HEK293 (cell line): ENCODE data around the gene COP1.
A peak's percentile ranks its signal among the peaks of the same experiment; 100 is the strongest.

ENCODE experiments used
- ATF2 ChIP-seq: fragments of 450-650 bp; formaldehyde crosslinking; IDR thresholded peaks from 2 replicates; pipeline ENCODE4 v1.5.1; 2016; ENCODE audit warnings: missing biosample characterization, missing genetic modification characterization, low read depth
- EGR2 ChIP-seq: fragments of 450-650 bp; formaldehyde crosslinking; IDR thresholded peaks from 2 replicates; pipeline ENCODE4 v1.5.1; 2016; ENCODE audit warnings: low read depth, missing biosample characterization, missing genetic modification characterization
- GLI2 ChIP-seq: fragments of 450-650 bp; formaldehyde crosslinking; IDR thresholded peaks from 2 replicates; pipeline ENCODE4; 2017; ENCODE audit warnings: missing biosample characterization, missing genetic modification characterization, low read depth, borderline replicate concordance
- HOXD13 ChIP-seq: sonication (generic); formaldehyde crosslinking; IDR thresholded peaks from 2 replicates; pipeline ENCODE4 v1.8.0; 2022; ENCODE audit warnings: missing genetic modification reagents, borderline replicate concordance
- KLF7 ChIP-seq: fragments of 450-650 bp; formaldehyde crosslinking; IDR thresholded peaks from 2 replicates; pipeline ENCODE4 v1.5.1; 2016; ENCODE audit warnings: missing biosample characterization, missing genetic modification characterization, borderline replicate concordance
- SP3 ChIP-seq: fragments of 450-650 bp; formaldehyde crosslinking; IDR thresholded peaks from 2 replicates; pipeline ENCODE4 v1.5.1; 2016; ENCODE audit warnings: missing biosample characterization, missing genetic modification characterization
- ZBTB17 ChIP-seq: fragments of 450-650 bp; formaldehyde crosslinking; IDR thresholded peaks from 2 replicates; pipeline ENCODE4 v1.5.1; 2016; ENCODE audit warnings: missing biosample characterization, missing genetic modification characterization
- ZBTB21 ChIP-seq: fragments of 450-650 bp; formaldehyde crosslinking; IDR thresholded peaks from 2 replicates; pipeline ENCODE4 v1.5.1; 2017; ENCODE audit warnings: missing biosample characterization, missing genetic modification characterization
- ZBTB8A ChIP-seq: fragments of 450-650 bp; formaldehyde crosslinking; IDR thresholded peaks from 2 replicates; pipeline ENCODE4 v1.5.1; 2016; ENCODE audit warnings: missing biosample characterization, missing genetic modification characterization
- ZNF155 ChIP-seq: fragments of 450-650 bp; formaldehyde crosslinking; IDR thresholded peaks from 2 replicates; pipeline ENCODE4 v1.5.1; 2016; ENCODE audit warnings: missing biosample characterization, missing genetic modification characterization
- ZNF221 ChIP-seq: fragments of 450-650 bp; formaldehyde crosslinking; IDR thresholded peaks from 2 replicates; pipeline ENCODE4 v1.5.1; 2017; ENCODE audit warnings: missing biosample characterization, missing genetic modification characterization, borderline replicate concordance
- ZNF223 ChIP-seq: fragments of 450-650 bp; formaldehyde crosslinking; IDR thresholded peaks from 2 replicates; pipeline ENCODE4 v1.5.1; 2016; ENCODE audit warnings: missing biosample characterization, missing genetic modification characterization
- ZNF324 ChIP-seq: fragments of 450-650 bp; formaldehyde crosslinking; IDR thresholded peaks from 2 replicates; pipeline ENCODE4 v1.5.1; 2016; ENCODE audit warnings: missing biosample characterization, missing genetic modification characterization
- ZNF341 ChIP-seq: fragments of 450-650 bp; formaldehyde crosslinking; IDR thresholded peaks from 2 replicates; pipeline ENCODE4; 2016; ENCODE audit warnings: low read depth, missing biosample characterization, missing genetic modification characterization
- ZNF354C ChIP-seq: fragments of 450-650 bp; formaldehyde crosslinking; IDR thresholded peaks from 2 replicates; pipeline ENCODE4 v1.5.1; 2016; ENCODE audit warnings: missing biosample characterization, missing genetic modification characterization, low read depth, borderline replicate concordance
- ZNF362 ChIP-seq: fragments of 450-650 bp; formaldehyde crosslinking; IDR thresholded peaks from 2 replicates; pipeline ENCODE4 v1.5.1; 2016; ENCODE audit warnings: missing biosample characterization, missing genetic modification characterization
- ZNF426 ChIP-seq: fragments of 450-650 bp; formaldehyde crosslinking; IDR thresholded peaks from 2 replicates; pipeline ENCODE4 v1.5.1; 2017; ENCODE audit warnings: missing biosample characterization, missing genetic modification characterization, mild to moderate bottlenecking, inconsistent platforms, moderate library complexity
- ZNF473 ChIP-seq: fragments of 450-650 bp; formaldehyde crosslinking; IDR thresholded peaks from 2 replicates; pipeline ENCODE4 v1.5.1; 2017; ENCODE audit warnings: missing biosample characterization, missing genetic modification characterization
- ZNF514 ChIP-seq: fragments of 450-650 bp; formaldehyde crosslinking; IDR thresholded peaks from 2 replicates; pipeline ENCODE4 v1.5.1; 2016; ENCODE audit warnings: missing biosample characterization, missing genetic modification characterization
- ZNF549 ChIP-seq: fragments of 450-650 bp; IDR thresholded peaks from 2 replicates; pipeline ENCODE4 v1.5.1; 2018; ENCODE audit warnings: missing biosample characterization, missing genetic modification characterization, mild to moderate bottlenecking, inconsistent platforms, moderate library complexity
- ZNF560 ChIP-seq: fragments of 450-650 bp; formaldehyde crosslinking; IDR thresholded peaks from 2 replicates; pipeline ENCODE4 v1.5.1; 2017; ENCODE audit warnings: missing biosample characterization, missing genetic modification characterization, borderline replicate concordance
- ZNF561 ChIP-seq: fragments of 450-650 bp; IDR thresholded peaks from 2 replicates; pipeline ENCODE4 v1.5.1; 2018; ENCODE audit warnings: missing biosample characterization, missing genetic modification characterization, borderline replicate concordance
- ZNF580 ChIP-seq: fragments of 450-650 bp; formaldehyde crosslinking; IDR thresholded peaks from 2 replicates; pipeline ENCODE4 v1.5.1; 2016; ENCODE audit warnings: missing biosample characterization, missing genetic modification characterization
- ZNF692 ChIP-seq: fragments of 450-650 bp; formaldehyde crosslinking; IDR thresholded peaks from 2 replicates; pipeline ENCODE4 v1.5.1; 2016; ENCODE audit warnings: missing biosample characterization, missing genetic modification characterization
- ZNF768 ChIP-seq: fragments of 450-650 bp; formaldehyde crosslinking; IDR thresholded peaks from 2 replicates; pipeline ENCODE4 v1.5.1; 2018; ENCODE audit warnings: missing biosample characterization, mild to moderate bottlenecking, missing genetic modification characterization
- ZSCAN16 ChIP-seq: fragments of 450-650 bp; formaldehyde crosslinking; IDR thresholded peaks from 2 replicates; pipeline ENCODE4 v1.5.1; 2016; ENCODE audit warnings: missing biosample characterization, missing genetic modification characterization
- TF ChIP-seq, protein P1 (sequence below): fragments of 450-650 bp; formaldehyde crosslinking; IDR thresholded peaks from 2 replicates; pipeline ENCODE4 v1.5.1; 2016; ENCODE audit warnings: missing biosample characterization, missing genetic modification characterization, borderline replicate concordance
- TF ChIP-seq, protein P2 (sequence below): fragments of 450-650 bp; formaldehyde crosslinking; IDR thresholded peaks from 2 replicates; pipeline ENCODE4 v1.5.0; 2017; ENCODE audit warnings: missing biosample characterization, missing genetic modification characterization, borderline replicate concordance

The COP1 gene

GRCh38 chr1:176206961-176207902, at the start of gene COP1 (continued):
- TF ChIP-seq ZNF473 (tag by site-specific recombination) (no peak), ZNF324 (tag by site-specific recombination) (no peak), ZNF768 (tag by site-specific recombination) (no peak), ZNF560 (tag by site-specific recombination) (no peak), ZNF341 (tag by site-specific recombination) (no peak; the same call in 1 of the 2 replicates), ZNF549 (tag by site-specific recombination) (no peak), HOXD13 (CRISPR knock-in tag) (no peak), ZNF514 (tag by site-specific recombination) (no peak), ZNF155 (tag by site-specific recombination) (no peak), KLF7 (tag by site-specific recombination) (no peak), ZBTB21 (tag by site-specific recombination) (no peak), GLI2 (tag by site-specific recombination) (no peak), ZBTB17 (tag by site-specific recombination) (peak; percentile 53), ZNF362 (tag by site-specific recombination) (peak; percentile 91), ZBTB8A (tag by site-specific recombination) (no peak), SP3 (peak; percentile 59; the same call in 1 of the 2 replicates), ZNF561 (tag by site-specific recombination) (no peak; the same call in none of the 2 replicates), EGR2 (tag by site-specific recombination) (no peak), ZSCAN16 (tag by site-specific recombination) (no peak), ZNF692 (tag by site-specific recombination) (peak; percentile 83), ATF2 (tag by site-specific recombination) (no peak), ZNF354C (tag by site-specific recombination) (no peak), ZNF580 (no peak), ZNF426 (tag by site-specific recombination) (no peak), ZNF223 (tag by site-specific recombination) (no peak), ZNF221 (tag by site-specific recombination) (no peak)
- TF ChIP-seq, protein P1, sequence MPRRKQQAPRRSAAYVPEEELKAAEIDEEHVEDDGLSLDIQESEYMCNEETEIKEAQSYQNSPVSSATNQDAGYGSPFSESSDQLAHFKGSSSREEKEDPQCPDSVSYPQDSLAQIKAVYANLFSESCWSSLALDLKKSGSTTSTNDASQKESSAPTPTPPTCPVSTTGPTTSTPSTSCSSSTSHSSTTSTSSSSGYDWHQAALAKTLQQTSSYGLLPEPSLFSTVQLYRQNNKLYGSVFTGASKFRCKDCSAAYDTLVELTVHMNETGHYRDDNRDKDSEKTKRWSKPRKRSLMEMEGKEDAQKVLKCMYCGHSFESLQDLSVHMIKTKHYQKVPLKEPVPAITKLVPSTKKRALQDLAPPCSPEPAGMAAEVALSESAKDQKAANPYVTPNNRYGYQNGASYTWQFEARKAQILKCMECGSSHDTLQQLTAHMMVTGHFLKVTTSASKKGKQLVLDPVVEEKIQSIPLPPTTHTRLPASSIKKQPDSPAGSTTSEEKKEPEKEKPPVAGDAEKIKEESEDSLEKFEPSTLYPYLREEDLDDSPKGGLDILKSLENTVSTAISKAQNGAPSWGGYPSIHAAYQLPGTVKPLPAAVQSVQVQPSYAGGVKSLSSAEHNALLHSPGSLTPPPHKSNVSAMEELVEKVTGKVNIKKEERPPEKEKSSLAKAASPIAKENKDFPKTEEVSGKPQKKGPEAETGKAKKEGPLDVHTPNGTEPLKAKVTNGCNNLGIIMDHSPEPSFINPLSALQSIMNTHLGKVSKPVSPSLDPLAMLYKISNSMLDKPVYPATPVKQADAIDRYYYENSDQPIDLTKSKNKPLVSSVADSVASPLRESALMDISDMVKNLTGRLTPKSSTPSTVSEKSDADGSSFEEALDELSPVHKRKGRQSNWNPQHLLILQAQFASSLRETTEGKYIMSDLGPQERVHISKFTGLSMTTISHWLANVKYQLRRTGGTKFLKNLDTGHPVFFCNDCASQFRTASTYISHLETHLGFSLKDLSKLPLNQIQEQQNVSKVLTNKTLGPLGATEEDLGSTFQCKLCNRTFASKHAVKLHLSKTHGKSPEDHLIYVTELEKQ (tag by site-specific recombination), result no peak
- TF ChIP-seq, protein P2, sequence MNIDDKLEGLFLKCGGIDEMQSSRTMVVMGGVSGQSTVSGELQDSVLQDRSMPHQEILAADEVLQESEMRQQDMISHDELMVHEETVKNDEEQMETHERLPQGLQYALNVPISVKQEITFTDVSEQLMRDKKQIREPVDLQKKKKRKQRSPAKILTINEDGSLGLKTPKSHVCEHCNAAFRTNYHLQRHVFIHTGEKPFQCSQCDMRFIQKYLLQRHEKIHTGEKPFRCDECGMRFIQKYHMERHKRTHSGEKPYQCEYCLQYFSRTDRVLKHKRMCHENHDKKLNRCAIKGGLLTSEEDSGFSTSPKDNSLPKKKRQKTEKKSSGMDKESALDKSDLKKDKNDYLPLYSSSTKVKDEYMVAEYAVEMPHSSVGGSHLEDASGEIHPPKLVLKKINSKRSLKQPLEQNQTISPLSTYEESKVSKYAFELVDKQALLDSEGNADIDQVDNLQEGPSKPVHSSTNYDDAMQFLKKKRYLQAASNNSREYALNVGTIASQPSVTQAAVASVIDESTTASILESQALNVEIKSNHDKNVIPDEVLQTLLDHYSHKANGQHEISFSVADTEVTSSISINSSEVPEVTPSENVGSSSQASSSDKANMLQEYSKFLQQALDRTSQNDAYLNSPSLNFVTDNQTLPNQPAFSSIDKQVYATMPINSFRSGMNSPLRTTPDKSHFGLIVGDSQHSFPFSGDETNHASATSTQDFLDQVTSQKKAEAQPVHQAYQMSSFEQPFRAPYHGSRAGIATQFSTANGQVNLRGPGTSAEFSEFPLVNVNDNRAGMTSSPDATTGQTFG, result no peak
